COR-L47 (cell line): ENCODE results near the gene TERF2IP.

ENCODE experiments used
- DNase-seq: peaks from one replicate; lab custom pipeline; 2025; lab: John Stamatoyannopoulos, UW

The TERF2IP gene, protein sequence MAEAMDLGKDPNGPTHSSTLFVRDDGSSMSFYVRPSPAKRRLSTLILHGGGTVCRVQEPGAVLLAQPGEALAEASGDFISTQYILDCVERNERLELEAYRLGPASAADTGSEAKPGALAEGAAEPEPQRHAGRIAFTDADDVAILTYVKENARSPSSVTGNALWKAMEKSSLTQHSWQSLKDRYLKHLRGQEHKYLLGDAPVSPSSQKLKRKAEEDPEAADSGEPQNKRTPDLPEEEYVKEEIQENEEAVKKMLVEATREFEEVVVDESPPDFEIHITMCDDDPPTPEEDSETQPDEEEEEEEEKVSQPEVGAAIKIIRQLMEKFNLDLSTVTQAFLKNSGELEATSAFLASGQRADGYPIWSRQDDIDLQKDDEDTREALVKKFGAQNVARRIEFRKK

DNA sequence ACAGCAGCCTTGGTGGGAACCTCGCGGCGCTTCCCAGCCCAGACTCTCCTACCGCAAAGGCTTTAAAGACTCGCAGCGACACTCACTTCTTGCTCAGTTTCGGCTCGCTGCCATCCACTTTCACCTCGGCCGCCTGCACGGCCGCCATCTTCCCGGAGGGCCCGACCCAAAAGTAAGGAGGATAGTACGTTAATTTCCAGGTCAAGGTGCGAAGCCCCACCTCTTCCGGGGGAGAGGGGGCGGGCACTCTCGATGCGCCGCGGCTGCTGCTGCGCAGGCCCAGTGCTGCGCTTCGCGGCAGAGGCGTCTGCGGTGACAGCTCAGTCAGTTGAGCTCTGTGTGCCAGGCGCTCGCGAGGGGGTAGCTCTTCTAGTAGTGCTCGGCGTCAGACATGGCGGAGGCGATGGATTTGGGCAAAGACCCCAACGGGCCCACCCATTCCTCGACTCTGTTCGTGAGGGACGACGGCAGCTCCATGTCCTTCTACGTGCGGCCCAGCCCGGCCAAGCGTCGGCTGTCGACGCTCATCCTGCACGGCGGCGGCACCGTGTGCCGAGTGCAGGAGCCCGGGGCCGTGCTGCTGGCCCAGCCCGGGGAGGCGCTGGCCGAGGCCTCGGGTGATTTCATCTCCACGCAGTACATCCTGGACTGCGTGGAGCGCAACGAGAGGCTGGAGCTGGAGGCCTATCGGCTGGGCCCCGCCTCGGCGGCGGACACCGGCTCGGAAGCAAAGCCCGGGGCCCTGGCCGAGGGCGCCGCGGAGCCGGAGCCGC, at the start of gene TERF2IP, which contains the start of gene KARS1:
Gene TERF2IP (plus strand): TSS at position 282 of the 773 bp plus-strand sequence. CDS start 110 bp downstream, at position 392.
Gene KARS1 (minus strand): TSS at position 174 of the 773 bp plus-strand sequence. CDS start 26 bp downstream, at position 148.
- DNase-seq = peak; percentile 89

DNA sequence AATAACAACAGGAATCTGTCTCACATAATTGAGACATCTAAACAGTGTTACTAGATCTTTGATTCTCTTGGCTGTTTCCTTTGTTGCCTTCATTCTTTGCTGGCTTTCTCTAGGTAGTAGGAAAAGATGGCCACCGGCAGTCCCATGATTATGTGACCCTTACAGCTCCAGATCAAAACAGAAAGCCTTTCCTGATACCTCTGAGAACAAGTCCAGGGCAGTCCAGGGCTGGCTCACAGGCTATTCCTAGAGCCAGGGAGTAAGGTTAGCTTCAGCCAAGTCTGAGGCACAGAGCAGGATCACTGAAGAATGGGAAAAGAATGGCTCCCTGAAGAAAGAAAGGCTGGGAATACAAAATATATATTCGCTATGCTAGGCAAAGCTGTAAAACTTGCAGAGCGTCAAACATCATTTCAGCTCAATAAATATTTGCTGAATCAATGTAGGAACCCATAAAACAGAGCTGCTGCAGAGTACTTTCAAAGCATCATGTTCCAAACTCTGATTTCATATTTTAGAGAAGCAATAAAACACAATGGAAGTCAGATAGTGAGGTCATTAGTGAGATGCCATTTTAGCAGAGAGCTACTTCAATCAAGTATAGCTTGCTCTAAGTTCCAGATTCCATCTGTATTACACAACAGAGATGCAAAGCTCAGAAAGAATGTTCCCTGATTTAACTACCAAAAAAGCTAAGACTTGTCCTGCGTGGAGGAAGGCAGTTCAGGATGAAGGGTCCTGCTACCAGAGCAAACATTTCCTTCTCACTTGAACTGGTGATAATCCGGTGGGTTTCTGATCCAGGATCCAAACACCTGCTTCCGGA, 47.9 kb upstream of the TERF2IP start:
- DNase-seq = no peak

DNA sequence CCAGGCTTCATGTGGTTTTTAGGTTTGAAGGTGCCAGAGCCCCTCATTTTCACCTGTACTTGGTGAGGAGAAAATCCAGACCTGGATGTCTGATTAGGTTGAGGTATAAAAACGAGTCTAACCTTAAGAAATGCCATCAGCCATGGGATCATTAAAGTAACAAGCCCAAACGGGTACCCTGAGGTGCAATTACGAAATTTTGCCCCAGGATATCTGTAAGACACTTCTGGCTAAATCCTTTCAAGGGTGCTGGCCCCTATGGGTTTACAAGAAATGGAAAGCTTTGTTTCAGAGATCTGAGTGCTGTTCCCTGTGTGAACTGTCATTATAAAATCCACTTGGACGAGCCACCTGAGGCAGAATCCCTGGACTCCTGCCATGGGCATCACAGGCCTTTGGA, 44.3 kb upstream of the TERF2IP start:
- DNase-seq = no peak

DNA sequence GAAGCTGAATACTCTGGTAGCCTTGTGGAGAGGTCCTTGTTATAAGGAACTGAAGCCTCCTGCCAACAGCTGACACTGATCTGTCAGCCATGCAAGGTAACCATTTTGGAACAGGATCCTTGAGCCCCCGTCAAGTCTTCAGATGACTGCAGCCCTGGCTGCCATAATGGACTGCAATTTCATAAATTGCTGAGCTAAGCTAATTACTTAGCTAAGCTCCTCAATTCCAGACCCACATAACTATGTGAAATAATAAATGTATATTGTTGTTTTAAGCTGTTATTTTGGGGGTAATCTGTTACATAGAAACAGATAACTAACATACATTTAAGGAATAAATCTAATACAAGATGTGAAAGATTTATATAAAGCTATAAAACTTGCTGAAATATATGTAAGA, 41.1 kb upstream of the TERF2IP start:
- no peak for DNase-seq

DNA sequence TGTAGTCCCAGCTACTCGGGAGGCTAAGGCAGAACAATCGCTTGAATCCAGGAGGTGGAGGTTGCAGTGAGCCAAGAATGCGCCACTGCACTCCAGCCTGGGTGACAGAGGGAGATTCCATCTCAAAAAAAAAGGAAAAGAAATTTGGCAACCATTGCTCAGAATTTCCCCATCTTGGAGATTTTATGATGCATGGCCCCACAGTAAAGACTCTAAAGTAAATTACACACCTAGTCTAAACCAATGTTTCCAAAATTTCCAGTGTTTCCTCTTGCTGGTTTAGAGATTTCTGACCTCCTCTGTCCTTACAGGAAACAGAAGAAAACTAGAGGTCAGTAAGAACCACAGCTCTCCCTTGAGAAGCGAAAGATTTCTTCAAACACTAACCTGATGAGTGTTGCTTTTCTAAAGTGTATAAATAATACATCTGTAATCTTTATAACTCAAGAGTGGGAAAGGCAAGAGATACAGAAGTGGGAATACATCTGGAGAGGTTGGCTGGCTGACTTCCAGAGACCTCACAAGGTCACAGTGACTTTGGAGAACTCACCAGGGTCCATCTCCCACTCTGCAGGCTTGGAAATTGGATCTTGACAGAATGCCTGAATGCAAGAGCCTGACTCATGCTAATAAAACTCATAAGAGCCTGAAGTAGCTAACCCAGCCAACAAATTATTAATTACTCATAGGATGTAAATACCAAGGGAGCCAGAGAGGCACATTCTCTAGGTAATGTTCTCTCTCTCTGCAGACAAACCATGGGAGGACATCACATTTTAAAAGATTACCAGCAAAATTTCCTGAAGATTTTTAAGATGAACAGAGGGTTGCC, 33.3 kb upstream of the TERF2IP start:
- DNase-seq = no peak

DNA sequence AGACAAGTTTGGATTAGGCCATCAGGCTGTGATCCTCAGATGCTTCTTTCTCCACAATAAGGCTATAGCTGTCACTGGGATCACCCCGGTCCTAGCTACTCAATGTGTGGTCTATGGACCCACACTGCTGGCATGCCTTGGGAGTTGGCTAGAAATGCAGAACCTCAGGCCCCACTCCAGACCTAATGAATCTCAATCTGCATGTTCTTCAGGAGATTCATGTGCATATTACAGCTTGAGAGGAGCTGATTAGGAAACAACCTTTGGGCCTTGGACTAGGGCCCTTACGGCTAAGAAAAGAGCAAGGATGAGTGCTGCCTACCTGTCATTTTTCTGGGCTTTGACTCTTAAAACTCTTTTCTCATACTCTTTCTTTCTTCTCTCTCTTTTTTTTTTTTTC, 32.0 kb upstream of the TERF2IP start:
- DNase-seq = no peak

DNA sequence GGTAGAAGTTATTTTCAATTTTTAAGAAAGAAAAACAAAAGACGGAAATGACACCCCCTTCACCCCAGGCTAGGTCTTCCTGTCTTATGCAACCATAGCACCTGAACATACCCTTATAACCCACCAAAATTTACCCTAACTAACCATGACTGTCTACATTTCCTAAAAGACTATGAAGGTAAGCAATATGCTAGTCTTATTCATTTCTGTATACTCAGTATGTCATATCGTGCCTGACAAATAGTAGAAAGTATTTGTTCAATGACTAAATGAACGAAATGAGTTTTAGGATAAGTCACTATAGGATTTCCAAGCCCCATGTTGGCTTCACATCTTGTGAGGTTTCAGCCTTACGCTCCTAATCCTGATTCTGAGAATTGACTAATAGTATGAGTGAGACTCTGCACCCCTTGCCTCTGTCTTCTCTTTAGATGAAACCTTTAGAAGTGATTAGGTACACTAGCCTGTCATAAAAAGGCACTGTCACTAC, 31.0 kb upstream of the TERF2IP start:
- DNase-seq = no peak

DNA sequence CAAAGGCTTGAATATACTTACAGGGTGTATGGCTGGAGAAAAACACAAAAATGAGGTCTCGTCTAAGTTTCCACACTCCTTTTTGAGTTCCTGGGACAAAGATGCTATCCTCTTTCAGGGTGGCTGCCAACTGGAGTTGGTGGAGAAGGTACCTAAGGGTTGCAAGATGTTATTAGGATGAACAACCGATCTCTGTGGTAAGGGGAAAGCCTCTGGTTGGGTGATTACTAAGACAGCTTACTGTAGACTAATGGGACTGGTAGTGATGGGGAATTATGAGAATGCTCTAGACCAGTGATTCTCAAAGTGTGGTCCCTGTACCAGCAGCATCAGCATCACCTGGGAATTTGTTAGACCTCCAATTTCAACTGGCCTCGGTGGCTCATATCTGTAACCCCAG, 30.5 kb upstream of the TERF2IP start:
- no peak for DNase-seq

DNA sequence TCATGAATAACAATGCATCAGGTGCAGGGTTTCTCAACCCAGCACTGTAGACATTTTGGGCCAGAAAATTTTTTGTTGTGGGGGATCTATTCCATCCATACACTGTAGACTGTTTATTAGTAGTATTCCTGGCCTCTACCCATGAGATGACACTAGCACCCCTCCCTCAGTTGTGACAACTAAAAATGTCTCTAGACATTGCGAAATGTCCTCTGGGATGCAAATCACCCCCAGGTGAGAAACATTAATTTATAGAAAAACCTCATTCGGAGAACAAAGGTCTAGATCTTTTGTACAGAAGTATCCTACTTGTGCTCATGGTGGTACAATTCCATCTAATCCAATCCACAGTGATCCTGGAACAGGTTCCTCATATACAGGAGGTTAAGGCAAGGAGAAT, 28.8 kb upstream of the TERF2IP start:
- DNase-seq = no peak

DNA sequence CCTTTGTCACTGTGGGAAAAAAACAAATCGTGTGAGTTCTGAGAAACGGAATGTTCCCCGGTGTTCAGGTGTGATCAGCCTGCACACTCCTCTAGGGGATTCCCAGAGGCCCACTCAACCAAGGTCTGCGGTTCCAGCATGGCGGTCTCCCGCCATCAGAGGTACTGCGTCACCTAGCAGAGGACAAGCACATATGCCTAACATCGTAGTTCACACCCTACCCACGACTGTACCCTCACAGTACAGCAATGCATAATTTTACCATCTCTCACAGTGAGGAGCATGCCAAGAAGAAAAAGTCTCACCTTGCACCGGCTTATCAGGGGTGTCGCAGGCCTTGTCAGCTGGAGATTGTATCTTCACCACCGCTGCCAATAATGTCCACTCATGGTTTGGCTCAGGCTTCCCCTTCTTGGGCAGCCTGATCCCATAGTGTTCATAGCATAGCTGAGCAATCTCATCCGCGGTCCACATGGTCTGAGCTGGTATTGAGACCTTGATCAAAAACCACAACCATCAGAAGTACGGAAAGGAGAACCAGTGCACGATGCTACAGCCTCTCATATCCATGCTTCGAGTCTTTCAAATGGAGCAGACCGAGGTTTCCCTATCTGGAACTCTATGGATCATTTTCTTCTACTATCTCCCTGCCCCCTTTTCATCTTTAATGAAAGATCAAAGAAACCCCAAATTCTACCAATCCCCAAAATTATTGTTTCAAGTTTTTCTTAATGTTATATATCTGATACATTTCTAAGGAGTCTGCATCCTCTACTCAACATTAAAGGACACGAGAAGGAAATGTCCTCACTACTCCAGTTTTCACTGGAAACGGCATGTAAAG, 27.0 kb upstream of the TERF2IP start:
- no peak for DNase-seq

DNA sequence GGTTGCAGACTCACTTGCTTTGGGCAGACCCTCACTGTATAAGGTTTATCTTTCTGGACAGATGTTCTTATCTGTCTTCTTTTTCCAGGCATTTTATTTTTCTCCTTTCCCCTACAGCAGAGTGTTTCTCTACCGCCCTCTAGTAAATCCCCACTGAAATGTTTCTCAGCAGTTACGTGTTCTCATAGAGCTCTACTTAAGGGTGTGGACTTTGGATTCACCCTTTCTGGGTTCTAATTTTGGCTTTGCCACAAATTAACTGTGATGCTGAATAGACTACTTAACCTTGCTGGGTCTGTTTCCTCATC, 26.4 kb upstream of the TERF2IP start:
- DNase-seq = peak; percentile 11

DNA sequence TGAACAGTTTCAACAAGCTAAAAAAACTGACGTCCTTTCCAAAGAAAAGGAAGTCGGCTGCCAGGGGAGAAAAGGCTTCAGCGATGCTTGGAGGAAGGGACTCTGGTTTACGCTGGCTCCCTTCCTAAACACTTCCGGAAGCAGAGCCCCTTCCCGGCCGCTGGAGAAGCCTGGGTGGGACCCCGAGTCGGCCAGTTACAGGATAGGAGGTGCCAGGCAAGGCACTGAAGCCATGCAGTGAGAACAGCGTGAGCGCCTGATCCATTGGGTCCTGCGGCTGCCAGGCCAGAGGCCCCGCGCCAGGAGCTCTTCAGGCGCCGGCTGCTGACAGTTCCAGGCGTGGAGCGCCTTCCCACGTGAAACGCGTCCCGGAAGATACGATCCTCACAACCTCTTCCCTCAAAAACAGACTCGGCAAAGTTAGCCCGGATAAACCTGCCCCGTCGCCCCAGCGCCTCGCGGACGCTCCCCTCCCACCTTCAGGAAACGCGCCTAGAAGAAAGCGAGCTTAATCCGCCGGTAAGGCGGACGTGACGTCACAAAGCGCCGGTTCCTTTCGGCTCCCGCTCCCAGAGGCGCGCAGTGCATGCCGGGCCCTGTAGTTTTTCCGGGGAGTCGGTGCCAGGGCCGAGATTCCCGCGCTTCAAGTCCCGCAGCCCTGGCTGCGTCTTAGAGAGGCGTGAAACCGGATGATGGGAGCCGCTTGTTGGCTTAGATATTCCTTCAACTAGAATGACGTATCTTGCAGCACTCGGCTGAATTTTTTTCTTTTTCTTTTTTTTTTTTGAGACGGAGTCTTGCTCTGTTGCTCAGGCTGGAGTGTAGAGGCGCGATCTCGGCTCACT, 24.6 kb upstream of the TERF2IP start, which contains the start of gene ADAT1:
Gene ADAT1 (minus strand): TSS at position 521 of the 845 bp plus-strand sequence. CDS start 2,482 bp downstream, outside the sequence.
- DNase-seq = peak; percentile 97

DNA sequence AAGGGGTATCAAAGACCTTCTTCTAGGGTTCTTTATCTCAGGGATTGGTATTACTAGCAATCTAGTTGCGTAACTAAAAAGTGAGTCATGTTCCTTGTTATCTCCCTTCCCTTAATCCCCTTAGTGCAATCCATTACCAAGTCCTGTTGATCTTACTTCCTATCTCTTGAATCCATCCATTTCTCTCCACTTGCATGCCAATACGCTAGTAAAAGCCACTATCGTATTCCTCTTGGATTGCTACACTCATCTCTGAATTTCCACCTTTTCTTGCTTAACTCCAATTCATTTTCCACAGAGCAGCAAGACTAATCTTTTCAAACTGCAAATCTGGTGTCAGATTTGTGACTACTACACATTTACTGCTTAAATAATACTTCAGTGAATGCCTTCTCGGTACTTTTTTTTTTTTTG, 22.6 kb upstream of the TERF2IP start:
- DNase-seq = no peak

DNA sequence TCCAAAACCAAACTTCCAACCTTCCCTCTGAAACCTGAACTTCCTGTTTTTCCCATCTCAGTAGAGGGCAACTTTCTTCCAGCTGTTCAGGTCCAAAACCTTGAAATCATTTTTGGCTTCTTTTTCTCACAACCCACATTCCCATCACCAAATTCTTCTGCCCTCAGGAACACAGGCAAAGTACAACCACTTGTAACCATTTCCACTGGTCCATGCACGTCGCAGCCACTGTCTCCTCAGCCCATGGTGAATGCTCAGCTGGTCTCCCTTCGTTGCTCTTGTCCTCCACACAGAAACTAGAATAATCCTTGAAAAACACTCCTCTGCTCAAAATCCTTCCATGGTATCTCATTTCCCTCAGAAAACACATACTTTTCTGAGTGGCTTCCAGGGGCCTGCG, 20.8 kb upstream of the TERF2IP start:
- DNase-seq = no peak

DNA sequence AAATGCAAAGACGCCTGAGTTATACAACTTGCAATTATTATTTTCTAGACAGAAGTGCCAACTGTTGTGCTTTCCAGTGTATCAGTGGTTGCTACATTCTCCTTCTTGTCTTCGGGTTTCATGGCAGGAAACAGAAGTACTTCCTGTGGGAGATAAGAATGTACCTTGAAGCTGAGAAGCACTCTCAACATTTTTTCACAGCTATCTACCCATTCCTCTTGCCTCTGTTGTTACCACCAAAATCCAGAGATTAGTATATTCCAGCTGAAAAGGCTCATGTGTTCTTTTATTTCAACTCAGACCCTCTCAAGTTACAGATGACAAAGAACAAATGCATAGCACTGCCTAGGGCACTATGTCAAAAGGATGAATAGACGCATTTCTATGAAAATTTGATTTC, 19.7 kb upstream of the TERF2IP start:
- DNase-seq = no peak

DNA sequence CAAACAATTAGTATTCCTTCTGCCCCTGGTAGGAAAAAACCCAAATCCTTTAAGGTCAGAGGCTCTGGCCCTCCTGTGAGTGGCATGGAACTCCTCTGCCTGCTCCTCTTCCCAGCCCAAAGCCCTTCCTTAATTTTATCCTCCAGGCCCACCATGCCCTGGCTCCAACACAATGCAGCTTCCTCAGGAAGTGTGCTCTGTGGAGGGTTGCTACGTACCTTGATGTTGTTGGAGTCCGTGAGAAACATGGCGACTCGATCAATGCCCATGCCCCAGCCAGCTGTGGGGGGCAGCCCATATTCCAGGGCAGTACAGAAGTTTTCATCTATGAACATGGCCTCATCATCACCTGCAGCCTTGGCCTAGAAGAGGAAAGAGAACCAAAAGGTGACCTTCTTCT, 19.2 kb upstream of the TERF2IP start:
- no peak for DNase-seq

DNA sequence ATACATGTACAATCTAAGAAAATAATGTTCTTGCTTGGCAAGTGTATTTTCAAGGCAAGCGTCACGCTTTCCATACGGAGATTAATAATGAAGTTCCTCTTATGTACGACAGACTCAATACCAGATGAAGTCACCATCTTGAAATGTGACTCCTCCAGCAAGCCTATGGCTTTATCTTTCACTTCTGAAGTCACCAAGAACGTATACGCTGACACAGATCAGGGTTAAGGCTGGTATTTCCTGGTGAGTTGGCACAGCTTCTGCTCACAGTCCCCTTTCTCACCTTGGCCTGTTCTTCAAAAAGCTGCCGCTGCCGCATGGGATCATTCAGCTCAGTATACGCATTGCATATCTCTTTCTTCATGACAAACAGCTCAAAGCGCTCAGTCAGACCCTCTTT, 18.4 kb upstream of the TERF2IP start:
- no peak for DNase-seq

DNA sequence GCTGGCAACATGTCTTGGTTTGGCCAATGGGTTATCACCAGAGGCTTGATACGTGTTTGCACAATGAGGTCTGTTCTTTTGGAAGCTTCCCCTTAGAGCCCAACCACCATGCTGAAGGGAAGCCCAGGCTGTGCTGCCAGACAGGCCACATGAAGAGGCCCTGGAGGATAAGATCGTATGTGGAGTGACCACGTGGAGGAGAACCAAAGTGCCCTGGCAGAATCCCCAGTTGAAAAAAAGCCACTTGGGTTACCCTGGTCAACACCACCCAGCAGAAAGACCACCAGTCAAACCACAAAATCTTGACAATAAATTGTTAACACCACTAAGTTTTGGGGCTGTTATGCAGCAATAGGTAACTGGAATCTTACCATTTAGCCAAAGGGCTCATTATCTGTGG, 17.5 kb upstream of the TERF2IP start:
- DNase-seq = no peak

DNA sequence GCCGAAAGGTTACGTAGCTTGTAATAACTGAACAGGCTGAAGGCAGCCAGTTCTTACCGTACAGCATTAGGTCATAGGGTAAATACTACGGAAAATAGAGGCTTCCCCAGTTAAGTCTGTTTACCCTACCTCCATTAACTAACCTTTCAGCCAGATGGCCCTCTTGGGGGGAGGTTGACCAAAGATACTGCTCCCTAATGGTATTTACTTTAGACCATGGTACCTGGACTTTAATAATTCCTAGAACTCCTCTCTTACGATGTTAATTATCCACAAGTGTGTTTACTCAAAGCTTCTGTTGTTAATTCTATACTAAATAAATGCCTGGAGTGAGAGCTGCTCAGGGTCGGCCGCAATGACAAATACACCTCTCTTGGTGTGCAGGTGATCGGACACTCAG, 14.7 kb upstream of the TERF2IP start:
- no peak for DNase-seq
